Measurements from ENCODE around the gene TBC1D22A.

Gene TBC1D22A

GRCh38 chr22:46860562-46860961 lies 98.1 kb downstream of the TBC1D22A start:
- DNase-seq (ENCODE audit: low spot score): no peak

- DNase-seq (ENCODE audit: low spot score): no peak
Observed at GRCh38 chr22:46861468-46862367, 99.3 kb downstream of the TBC1D22A start.

GRCh38 chr22:46862418-46863324 lies 100.2 kb downstream of the TBC1D22A start:
- DNase-seq (ENCODE audit: low spot score): no peak

GRCh38 chr22:46863794-46864193 lies 101.3 kb downstream of the TBC1D22A start:
- no peak for DNase-seq (ENCODE audit: low spot score)

GRCh38 chr22:46864314-46865051 lies 102.0 kb downstream of the TBC1D22A start:
- DNase-seq (ENCODE audit: low spot score): no peak

- DNase-seq (ENCODE audit: low spot score): no peak
Observed at GRCh38 chr22:46865052-46865434, 102.6 kb downstream of the TBC1D22A start.

GRCh38 chr22:46865642-46866041 lies 103.2 kb downstream of the TBC1D22A start:
- no peak for DNase-seq (ENCODE audit: low spot score)

GRCh38 chr22:46866591-46866990 lies 104.1 kb downstream of the TBC1D22A start:
- DNase-seq (ENCODE audit: low spot score): no peak

- DNase-seq (ENCODE audit: low spot score): no peak
Observed at GRCh38 chr22:46867106-46867505, 104.7 kb downstream of the TBC1D22A start.

GRCh38 chr22:46869329-46869728 lies 106.9 kb downstream of the TBC1D22A start:
- DNase-seq (ENCODE audit: low spot score): no peak

GRCh38 chr22:46869831-46870441 lies 107.5 kb downstream of the TBC1D22A start:
- no peak for DNase-seq (ENCODE audit: low spot score)

GRCh38 chr22:46871826-46872225 lies 109.4 kb downstream of the TBC1D22A start:
- DNase-seq (ENCODE audit: low spot score): no peak

GRCh38 chr22:46875089-46875488 lies 112.6 kb downstream of the TBC1D22A start:
- DNase-seq (ENCODE audit: low spot score): no peak

GRCh38 chr22:46876357-46876934 lies 114.0 kb downstream of the TBC1D22A start:
- DNase-seq (ENCODE audit: low spot score): no peak

- no peak for DNase-seq (ENCODE audit: low spot score)
Observed at GRCh38 chr22:46878191-46878948, 115.9 kb downstream of the TBC1D22A start.

- no peak for DNase-seq (ENCODE audit: low spot score)
Observed at GRCh38 chr22:46879083-46879482, 116.6 kb downstream of the TBC1D22A start.

GRCh38 chr22:46881373-46882118 lies 119.1 kb downstream of the TBC1D22A start:
- no peak for DNase-seq (ENCODE audit: low spot score)

- no peak for DNase-seq (ENCODE audit: low spot score)
Observed at GRCh38 chr22:46883092-46883910, 120.9 kb downstream of the TBC1D22A start.

GRCh38 chr22:46884365-46884764 lies 121.9 kb downstream of the TBC1D22A start:
- DNase-seq (ENCODE audit: low spot score): no peak

All from activated CD4-positive, alpha-beta T cell treated with anti-CD3 and anti-CD28 coated beads, Interleukin-2, Interleukin-4, amounts not matched to agents 100 ng/mL and 50 ng/mL, durations not matched to agents 16 hours and 8 hours (primary cell).